HuH-7 (cell line): ENCODE data around the gene LMTK2.

ENCODE experiments used
- DNase-seq: peaks from one replicate; pipeline ENCODE4 v3.0.0; 2011; ENCODE audit warnings: low spot score

Gene LMTK2

DNA sequence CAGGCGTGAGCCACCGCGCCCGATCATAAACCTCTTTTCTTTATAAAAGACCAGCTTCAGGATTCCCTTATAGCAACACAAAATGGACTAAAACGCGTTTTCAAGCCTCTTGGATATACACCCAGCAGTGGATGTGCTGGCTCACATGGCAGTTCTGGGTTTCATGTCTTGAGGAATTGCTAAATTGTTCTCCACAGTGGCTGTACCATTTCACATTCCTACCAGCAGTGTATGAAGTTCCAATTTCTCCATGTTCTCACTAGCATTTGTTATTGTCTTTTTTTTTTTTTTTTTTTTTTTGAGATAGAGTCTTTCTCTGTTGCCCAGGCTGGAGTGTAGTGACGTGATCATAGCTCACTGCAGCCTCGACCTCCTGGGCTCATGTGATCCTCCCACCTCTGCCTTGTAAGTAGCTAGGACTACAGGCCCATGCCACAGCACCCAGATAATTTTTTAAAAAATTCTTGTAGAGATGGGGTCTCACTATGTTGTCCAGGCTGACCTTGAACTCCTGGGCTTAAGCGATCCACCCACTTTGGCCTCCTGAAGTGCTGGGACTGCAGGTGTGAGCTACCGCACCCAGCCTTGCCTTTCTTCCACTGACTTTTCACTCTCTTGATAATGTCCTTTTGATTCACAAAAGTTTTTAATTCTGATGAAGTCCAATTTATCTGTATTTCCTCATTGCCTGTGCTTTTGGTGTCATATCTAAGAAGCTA is 127.9 kb downstream of the LMTK2 start:
- no peak for DNase-seq

DNA sequence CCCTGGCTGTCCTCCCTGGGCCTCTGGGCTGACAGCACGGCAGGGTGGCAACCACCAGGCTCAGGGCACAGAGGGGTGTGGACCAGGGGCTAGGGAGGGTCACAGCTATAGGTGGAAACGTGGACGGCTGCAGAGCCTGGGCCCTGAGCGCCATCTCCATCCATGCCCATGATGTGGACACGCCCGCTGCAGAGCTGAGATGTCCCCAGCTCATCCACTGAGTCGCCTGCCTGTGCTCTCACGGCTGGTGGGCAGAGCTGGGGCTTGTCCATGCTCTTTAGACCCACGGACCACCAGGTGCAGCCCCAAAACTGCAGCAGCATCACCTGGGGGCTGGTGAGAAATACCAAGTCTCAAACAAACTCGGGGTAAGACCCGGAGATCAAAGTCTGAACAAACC is 129.2 kb downstream of the LMTK2 start:
- DNase-seq, result no peak

DNA sequence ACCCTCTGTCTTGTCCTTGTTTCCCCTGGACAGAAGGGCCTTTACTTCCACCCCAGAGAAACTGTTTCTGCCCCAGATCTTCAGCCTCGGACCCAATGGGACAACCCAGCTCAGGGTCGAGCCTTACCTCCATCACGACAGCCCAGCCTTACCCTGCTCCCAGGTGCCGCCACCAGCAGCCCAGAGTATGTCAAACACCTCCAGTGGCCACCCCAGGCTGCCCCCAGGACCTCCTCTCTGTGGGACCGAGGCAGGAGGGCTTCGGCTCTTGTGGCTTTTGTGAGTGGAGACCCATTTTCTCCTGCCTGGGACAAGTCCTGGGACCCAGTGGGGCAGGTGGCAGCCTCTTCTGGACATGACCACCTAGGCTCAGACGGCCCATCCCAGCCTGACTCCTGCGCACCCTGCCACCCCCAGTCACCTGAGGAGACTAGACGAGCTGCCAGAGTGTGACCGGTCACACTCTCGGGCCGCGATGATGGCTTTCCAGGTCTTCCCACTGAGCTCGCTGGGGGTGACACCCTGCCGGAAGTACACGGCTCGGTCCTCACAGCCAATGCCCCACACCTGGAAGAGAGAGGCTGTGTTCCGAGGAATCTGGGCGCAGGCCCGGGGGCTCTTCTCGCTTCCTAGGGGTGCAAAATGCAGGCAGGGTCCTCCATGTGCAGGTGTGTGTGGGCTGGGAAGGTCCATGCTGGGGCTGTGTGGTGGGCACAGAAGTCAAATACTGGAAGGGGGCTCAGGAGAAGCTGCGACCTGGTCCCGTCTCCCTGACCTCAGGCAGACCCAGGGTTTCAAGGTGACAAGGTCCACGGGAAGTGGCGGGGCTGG is 129.9 kb downstream of the LMTK2 start:
- no peak for DNase-seq

DNA sequence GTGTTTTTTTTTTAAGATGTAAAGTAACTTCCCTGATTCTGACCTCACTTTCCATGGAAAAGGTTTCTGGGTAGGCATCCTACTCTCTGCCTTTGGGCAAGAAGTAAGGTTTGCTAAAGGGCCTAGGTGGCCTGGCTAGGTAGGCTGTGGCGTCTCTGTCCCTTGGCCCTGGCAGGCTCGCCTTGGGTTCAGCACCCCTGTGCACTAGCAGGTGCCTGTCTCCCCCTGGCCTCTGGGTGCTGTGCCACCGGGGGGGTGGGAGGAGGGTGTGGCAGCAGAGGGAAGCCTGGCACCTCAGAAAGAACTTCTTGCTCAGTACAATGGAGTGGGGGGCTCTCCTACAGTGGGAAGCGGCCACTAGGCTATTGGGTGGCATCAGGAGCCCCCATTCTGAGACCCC is 131.4 kb downstream of the LMTK2 start:
- no peak for DNase-seq

DNA sequence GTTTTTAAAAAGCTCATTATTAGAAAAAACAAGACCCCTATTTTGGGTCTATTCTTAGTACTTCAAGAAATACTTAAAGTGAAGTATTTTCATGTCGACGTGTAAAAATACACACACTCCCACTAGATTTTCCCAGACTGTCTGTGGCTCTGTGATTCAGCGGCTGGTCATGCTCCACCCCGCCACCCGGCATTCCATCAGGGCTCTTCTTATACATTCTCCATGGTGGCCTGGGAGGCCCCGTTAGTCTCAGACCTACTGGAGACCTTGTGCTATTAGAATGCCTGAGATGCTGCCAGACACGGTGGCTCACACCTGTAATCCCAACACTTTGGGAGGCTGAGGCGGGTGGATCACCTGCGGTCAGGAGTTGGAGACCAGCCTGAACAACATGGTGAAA is 132.3 kb downstream of the LMTK2 start:
- DNase-seq, result no peak

DNA sequence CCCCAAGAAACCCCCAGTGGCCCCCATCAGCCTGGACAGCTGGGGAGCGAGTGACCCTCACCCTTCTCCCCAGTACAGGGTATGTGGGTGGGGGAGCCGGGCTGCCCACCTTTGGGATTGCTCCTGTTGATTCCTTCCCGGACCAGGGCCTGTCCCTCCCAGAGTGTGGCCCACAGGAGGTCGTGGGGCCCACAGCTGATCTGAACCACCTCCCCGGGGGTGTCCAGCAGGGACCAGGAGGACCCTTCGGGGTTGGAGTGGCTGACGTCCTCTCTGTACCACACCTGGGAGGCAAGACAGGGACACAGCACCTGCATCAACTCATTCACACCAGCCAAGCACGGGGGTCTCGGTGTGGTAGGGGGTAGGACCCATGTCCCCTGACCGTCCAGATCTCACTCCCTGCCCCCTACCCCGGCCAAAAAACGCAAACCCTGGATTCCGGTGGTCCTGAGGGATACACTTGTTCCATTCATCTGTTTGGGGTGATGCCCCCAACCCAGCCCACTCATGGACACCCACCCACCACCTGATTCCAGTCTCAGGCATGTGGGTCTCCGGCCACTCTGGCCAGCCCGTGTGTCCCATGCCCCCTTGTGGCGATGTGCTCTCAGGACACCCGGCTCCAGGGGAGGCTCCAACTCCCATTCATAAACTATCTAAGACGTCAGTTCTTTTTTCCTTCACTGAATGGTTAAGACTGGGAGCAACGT is 134.5 kb downstream of the LMTK2 start:
- peak; percentile 97 for DNase-seq

DNA sequence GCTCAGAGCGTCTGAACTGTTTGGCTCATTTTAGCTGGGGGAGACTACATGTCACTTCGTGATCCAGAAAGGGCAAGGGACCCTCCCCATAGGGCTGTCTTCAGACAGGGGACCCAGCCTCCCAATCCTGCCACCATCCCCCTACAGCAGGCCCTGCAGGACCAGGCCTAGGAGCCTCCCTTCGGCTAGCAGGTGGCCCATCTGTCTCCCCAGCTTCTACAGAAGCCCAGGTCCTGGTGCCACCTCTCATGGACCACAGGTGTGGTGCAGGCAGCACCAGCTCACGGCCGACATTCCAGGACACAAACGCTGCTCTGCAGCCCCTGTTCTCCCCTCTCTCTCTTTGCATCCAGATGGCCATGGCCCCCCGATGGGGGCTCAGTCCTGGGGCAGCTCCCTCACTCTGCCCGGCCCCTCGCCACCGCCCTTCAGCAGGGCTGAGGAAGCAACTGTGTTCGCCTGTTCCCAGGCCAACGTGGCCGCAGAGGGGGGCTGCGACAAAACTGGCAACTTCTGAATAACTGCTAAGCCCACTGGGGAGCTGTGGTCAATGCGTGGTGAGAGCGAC is 135.1 kb downstream of the LMTK2 start:
- no peak for DNase-seq

DNA sequence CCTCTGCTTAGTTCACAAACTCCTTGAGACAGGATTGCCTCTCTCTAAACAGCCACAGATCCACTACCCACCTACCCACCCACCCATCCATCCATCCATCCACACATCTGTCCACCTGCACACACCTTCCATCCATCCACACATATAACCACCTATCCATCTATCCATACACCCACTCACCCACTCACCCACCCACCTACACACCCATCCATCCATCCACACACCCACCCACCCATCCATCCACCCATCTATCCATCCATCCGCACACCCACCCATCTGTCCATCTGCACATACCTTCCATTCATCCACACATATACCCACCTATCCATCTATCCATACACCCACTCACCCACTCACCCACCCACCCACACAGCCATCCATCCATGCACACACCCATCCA is 135.7 kb downstream of the LMTK2 start:
- DNase-seq, result no peak

DNA sequence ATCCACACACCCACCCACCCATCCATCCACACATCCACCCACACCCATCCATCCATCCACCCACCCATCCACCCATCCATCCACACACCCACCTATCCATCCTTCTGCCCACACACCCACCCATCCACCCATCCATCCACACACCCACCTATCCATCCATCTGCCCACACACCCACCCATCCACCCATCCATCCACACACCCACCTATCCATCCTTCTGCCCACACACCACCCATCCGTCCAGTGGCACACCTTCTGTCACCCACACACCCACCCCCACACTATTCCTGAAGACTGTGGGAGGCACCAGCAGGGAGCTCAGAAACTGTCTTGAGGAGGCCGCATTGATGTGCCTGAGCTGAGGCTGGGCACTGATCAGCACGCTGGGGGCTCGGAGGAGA is 136.3 kb downstream of the LMTK2 start:
- no peak for DNase-seq

DNA sequence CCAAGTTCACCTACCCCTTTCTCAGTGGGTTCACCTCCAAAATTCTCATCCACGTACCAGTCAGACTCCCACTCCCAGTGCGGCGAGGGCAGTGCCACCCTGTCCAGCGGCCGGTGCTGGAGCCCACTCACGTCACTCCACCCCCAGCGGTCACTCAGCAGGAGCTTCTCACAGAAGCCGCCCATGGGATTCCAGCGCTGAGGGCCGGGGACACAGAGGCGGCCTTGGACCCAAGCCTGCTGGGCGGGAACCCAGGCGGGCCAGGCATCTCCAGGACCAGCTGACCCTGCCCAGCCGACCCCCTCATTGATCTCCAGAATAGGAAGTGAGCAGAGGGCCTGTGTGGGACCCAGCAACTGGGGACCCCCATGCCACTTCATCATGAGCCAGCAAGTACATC is 138.2 kb downstream of the LMTK2 start:
- no peak for DNase-seq

DNA sequence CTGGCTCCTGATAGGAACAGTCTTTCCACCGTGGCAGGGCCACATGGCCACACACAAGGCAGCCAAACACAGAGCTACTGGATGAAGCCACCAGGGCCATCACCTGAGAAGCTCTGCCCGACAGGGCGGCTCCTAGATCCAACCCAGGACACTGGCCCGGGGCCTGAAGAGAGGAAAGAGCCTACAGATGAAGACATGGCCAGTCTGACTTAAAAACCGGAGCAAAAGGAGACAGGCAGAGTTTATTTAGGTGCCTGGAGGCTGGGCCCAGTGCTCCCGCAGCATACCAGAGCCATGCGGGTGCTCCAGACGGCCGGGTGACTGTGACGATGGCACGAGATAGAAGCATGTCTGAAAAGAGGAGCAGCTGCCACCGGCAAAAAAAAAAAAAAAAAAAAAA is 141.5 kb downstream of the LMTK2 start:
- DNase-seq, result no peak

DNA sequence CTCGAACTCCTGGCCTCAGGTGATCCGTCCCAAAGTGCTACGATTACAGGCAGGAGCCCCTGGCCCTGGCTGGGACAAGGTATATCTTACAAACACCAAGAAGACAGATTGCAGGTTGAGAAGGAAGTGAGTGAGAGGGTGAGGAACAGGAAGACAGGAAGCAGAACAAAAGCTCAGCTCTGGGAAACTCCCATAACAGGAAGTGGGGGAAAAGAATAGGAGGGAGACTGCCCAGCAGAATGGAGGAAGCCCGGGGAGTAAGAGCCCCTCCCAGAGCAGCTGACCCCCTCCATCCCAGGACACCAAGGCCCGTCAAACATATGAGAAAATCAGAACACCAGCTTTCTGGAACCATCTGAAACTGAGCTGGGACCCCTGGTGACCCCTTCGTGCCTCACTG is 142.4 kb downstream of the LMTK2 start:
- no peak for DNase-seq

DNA sequence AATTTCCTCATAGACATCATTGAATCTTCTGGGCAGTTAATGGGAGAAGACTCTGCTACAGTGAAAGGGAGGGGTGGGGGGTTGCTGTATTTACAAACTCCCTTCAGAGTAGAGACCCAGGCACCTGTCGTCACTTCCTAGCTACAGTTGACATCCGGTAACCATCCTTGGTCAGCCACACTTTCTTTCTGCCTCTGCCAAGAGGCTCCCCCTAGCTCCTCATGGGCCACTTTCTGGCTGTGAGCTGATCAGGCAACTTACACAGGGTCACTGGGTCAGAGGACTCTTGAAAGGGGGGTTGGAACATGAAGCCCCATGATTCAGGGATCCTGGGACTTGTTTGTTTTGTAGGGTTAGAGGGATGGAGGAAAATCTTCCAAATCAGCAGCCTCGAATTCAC is 144.1 kb downstream of the LMTK2 start:
- DNase-seq, result no peak

DNA sequence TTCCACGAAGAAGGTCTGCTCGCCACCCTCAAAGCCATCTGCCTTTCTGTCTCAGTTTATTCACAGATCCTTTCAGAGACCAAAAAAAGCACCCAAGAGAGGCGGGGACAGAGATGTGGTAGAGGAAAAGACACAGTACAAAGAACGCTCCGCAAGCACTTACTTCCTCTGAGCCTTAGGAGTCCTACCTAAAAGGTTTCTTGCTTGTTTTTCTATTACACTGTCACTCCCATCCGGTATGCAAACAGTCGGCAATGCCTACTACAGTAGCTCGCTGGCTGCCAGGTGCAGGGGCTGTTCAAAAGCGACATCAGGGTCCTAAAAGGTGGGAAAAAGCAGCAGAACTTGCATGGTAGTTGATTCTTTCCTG is 144.6 kb downstream of the LMTK2 start:
- no peak for DNase-seq

DNA sequence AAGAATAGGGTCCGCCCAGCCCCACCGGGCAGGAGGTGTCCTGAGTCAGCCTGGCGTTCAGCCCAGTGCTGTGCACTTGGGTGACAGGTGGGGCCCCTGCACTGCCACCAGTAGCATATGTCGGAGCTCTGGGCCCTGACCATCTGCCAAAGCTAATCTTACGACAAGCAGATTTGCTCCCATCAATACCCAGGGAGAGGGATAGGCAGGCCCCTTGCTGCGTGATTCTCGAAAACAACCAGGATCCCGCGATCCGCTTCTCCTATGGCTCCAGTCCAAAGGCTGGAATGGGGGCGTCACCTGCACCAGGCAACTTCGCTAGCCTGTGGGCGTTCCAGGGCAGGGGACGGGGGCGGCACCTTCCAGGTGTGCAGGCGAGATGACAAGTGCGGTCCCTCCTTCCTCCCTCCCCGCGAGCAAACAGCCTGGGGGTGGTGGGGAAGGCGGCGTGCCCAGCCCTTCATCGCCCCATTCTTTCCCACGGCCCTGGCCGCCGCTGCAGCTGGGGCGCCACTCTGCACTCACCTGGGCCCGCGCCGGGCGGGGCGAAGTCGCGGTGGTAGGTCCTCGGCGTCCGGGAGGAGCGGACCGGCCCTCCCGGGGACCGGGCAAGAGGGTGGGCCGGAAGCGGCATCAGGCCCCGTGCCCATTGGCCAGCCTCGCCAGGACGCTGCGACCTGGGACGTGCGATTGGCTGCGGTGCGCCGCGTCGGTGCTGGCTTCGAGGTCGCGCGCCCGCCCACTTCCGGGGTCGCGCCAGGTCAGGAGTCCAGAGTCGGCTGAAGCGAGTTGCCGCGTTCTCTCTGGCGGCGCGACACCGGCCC is 145.2 kb downstream of the LMTK2 start, which contains the start of gene TECPR1:
Gene TECPR1 (minus strand): TSS at position 632 of the 824 bp plus-strand sequence. CDS start 6,086 bp downstream, outside the sequence.
- DNase-seq, result peak; percentile 100

DNA sequence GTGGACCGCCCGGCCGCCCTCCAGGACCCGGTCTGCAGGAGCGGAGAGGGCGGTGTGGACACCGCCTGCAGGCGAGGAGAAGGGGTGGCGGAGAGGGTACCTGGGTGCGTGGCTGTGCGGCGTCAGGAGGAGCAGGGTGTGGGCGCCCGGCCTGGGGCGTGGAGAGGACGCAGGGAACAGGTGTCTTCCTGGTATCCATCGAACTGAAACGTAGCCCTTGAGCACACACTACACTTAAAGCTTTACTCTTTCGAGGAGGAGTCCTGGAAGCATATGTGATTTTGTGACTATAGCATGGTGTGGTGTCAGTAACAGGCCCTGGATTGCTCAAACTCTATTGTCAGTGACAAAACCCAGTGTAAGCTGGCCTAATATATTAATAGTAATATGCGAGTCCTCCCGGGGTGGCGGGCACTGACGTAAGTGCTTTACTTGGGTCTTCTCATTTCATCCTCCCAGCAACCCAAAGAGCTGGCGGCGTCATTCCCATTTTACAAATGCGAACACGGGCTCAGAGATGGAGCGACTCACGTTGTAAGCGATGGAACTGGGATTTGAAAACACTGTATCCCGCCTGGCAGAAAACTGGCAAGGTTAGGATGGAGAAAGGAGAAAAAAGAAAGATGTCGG is 145.9 kb downstream of the LMTK2 start:
- DNase-seq, result no peak

DNA sequence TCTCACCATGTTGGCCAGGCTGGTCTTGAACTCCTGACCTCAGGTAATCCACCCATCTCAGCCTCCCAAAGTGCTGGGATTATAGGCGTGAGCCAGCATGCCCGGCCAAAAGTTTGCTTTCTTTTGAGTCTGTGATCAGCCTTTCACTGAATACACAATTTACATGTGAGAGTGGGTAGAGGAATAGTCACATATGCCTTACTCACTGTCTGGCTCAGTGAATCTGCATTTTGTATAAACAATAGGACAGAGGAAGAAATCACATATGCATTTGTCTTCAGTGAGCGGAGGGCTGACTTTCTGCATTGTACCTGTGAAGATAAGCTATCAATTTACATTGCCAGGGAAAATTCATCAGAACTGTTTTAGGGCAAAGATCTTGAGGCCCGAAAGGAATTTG is 147.9 kb downstream of the LMTK2 start:
- no peak for DNase-seq

DNA sequence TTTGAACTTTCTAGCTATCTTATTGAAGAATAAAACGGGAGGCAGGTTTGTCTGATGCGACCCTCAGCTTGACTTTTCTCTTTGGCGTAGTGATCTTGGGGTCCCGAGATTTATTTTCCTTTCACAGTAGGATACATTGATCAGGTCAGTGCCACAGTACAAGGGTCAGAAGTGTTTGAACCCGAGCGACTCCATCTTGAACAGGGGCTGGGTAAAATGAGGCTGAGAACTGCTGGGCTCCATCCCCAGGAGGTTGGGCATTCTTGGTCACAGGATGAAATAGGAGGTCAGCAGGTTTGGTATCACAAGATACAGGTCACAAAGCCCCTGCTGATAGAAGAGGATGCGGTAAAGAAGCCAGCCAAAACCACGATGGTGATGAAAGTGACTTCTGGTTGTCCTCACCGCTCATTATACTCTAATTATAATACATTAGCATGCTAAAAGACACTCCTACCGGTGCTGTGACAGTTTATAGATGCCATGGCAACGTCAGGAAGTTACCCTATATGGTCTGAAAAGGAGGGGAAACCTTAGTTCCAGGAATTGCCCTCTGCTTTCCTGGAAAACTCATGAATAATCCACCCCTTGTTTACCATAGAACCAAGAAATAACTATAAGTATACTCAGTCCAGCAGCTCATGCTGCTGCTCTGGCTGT is 148.4 kb downstream of the LMTK2 start:
- DNase-seq, result no peak

DNA sequence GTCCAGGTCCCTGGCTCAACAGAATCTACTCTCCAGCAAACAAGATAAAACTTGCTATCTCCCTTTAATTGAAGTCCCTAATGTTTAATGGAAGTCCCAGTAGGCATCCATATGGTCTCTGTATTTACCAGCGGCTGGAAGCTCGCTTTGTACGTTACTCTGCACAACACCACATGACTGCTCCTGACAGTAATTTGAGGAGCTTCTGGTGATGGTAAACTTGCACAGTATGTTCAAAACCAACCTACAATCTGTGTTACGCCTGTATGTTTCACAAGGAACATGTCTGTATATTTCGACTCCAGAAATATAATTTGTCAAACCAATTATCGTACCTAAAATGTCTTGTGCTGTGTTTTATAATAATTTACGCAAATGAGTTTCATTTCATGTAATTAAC is 149.8 kb downstream of the LMTK2 start:
- no peak for DNase-seq

DNA sequence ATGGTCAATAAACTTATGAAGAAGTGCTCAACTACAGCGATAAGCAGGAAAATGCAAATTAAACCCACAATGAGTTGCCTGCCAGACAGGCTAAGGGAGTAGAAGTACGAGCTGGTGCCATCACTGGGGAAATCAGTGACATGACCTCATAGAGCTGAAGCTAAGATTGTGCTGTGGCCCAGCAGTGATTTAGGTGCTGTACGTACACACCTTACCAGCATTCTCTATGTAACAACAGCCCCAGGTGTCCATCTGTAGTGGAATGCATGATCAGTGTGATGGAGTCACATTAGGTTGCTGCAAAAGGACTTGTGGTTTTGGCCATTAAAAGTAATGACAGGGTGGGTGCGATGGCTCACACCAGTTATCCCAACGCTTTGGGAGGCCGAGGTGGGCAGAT is 151.0 kb downstream of the LMTK2 start:
- no peak for DNase-seq
